ENCODE measurements around the gene PDE4D. TPM values are rescaled to one million over a fixed set of nuclear protein-coding genes. Genes with fewer than 3 reads are reported as not detected.

PDE4D gene
- total RNA-seq, 1 experiment from 2014 or later, result 2.1 TPM

DNA sequence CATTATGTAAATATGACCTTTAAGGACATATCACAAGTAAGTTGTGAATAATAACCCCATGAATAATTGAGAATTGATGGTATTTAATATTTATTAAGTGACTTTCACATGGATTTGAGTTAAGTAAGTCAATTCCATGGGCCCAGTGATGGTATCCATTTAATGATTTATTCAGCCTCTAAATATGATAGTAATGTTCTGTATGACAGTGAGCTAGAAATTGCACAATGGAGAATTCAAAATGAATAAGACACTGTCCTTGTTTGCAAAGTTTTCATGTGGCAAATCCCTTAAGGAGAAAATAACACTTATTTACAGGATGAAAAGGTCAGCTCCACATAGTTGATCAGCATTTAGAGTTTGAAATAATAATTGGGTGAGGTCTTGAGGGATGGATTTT, 160.7 kb downstream of the PDE4D start:
- no peak overlapping the region for H3K4me2 ChIP-seq (ENCODE audit: insufficient read depth, insufficient read length, low read length)
- no peak overlapping the region for H2BK12ac ChIP-seq (ENCODE audit: insufficient read length, low read depth, low read length)
- no peak overlapping the region for H2BK120ac ChIP-seq (ENCODE audit: low read depth, low read length, poor library complexity, severe bottlenecking)
- H3K79me2 ChIP-seq (ENCODE audit: insufficient read depth, low read length), result no peaks in the 10 kb centered on the region
- H4K20me1 ChIP-seq (ENCODE audit: control insufficient read depth, insufficient read depth, insufficient read length), result no peaks in the 10 kb centered on the region
- H3K23me2 ChIP-seq (ENCODE audit: insufficient read length, low read depth, low read length, poor library complexity, severe bottlenecking), result no peaks in the 10 kb centered on the region
- Mint-ChIP-seq H3K36me3 (ENCODE audit: insufficient read depth in 1 of 3, low read depth in 3 of 3) (no peaks in the 10 kb centered on the region), H3K27me3 (ENCODE audit: low read depth) (no peaks in the 10 kb centered on the region), H3K4me3 (no peak overlapping the region), H3K27ac (no peak overlapping the region), H3K4me1 (peaks cover 4% of the 10 kb centered on the region in 2 experiments), H3K9me3 (no peaks in the 10 kb centered on the region; a peak in 1 of 5 replicates)
- H4K5ac ChIP-seq (ENCODE audit: insufficient read length, low read depth, low read length), result no peak overlapping the region
- no peak overlapping the region for H4K8ac ChIP-seq (replicated peaks; ENCODE audit: insufficient read length, low read depth, low read length)
- H2AK5ac ChIP-seq (ENCODE audit: insufficient read length, low read length), result no peak overlapping the region
- no peaks in the 10 kb centered on the region for H3K27me3 ChIP-seq (ENCODE audit: insufficient read depth, low read length)
- no peak overlapping the region for H2BK5ac ChIP-seq (ENCODE audit: insufficient read length, low read length)
- no peaks in the 10 kb centered on the region for H3K79me1 ChIP-seq (ENCODE audit: insufficient read depth, low read depth, low read length, poor library complexity, severe bottlenecking)
- H3K18ac ChIP-seq (ENCODE audit: insufficient read length, low read depth, low read length), result no peak overlapping the region
- H3K9ac ChIP-seq (ENCODE audit: extremely low read depth, insufficient read length, low read length), result no peak overlapping the region
- H3T11ph ChIP-seq (ENCODE audit: low read length), result no peak overlapping the region
- H3K4me1 ChIP-seq (ENCODE audit: insufficient read depth, low read length), result no peaks in the 10 kb centered on the region
- DNase-seq, result no peak
- H3K14ac ChIP-seq (ENCODE audit: insufficient read depth, low read length), result no peak overlapping the region
- H3K27ac ChIP-seq (ENCODE audit: insufficient read length, low read depth, low read length), result no peak overlapping the region
- TF ChIP-seq, protein P1, sequence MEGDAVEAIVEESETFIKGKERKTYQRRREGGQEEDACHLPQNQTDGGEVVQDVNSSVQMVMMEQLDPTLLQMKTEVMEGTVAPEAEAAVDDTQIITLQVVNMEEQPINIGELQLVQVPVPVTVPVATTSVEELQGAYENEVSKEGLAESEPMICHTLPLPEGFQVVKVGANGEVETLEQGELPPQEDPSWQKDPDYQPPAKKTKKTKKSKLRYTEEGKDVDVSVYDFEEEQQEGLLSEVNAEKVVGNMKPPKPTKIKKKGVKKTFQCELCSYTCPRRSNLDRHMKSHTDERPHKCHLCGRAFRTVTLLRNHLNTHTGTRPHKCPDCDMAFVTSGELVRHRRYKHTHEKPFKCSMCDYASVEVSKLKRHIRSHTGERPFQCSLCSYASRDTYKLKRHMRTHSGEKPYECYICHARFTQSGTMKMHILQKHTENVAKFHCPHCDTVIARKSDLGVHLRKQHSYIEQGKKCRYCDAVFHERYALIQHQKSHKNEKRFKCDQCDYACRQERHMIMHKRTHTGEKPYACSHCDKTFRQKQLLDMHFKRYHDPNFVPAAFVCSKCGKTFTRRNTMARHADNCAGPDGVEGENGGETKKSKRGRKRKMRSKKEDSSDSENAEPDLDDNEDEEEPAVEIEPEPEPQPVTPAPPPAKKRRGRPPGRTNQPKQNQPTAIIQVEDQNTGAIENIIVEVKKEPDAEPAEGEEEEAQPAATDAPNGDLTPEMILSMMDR (conservative IDR thresholded peaks at IDR 0.05), result no peak
- no peak overlapping the region for H2AFZ ChIP-seq (ENCODE audit: low read length)
- H3K9me3 ChIP-seq (ENCODE audit: control insufficient read depth, low read depth, low read length), result no peaks in the 10 kb centered on the region
- no peak overlapping the region for H4K91ac ChIP-seq (ENCODE audit: insufficient read length, low read depth, low read length)
- no peak overlapping the region for H2BK20ac ChIP-seq (ENCODE audit: low read depth, low read length, poor library complexity, severe bottlenecking)
- H2BK15ac ChIP-seq (ENCODE audit: low read depth, low read length), result no peak overlapping the region
- no peak overlapping the region for H3K56ac ChIP-seq (ENCODE audit: insufficient read length, low read depth, low read length)
- no peak overlapping the region for H3K4ac ChIP-seq (ENCODE audit: low read depth, low read length)
- H3K23ac ChIP-seq (ENCODE audit: insufficient read length, low read depth, low read length), result no peak overlapping the region
